Esophagus squamous epithelium (tissue), 5 donors: ENCODE data around the gene TANC1. TPM values are rescaled to one million over a fixed set of nuclear protein-coding genes. Genes with fewer than 3 reads are reported as not detected.

Source experiments
- DNase-seq: peaks from one replicate; lab custom pipeline; 2025; lab: John Stamatoyannopoulos, UW
- H3K27ac ChIP-seq, 4 donors: fragments of 200-600 bp; sonication (generic); one replicate each; pipeline ENCODE4 v1.5.1; 2016 to 2019; ENCODE audit warnings: mild to moderate bottlenecking in 1 of 4
- H3K27me3 ChIP-seq, 4 donors: fragments of 200-600 bp; sonication (generic); 1 replicate in 3 of 4; 2 replicates in 1 of 4; pipeline versions ENCODE4 v1.5.1 to v1.6.0; 2017 to 2021; ENCODE audit warnings: antibody characterized with exemption in 1 of 4
- H3K36me3 ChIP-seq, 3 donors: fragments of 200-600 bp; sonication (generic); one replicate each; pipeline ENCODE4 v1.5.1; 2016 to 2019
- H3K4me1 ChIP-seq, 3 donors: fragments of 200-600 bp; sonication (generic); one replicate each; pipeline ENCODE4 v1.5.1; 2017 to 2019
- H3K4me3 ChIP-seq, 4 donors: fragments of 200-600 bp; sonication (generic); 1 replicate in 3 of 4; 2 replicates in 1 of 4; pipeline ENCODE4 v1.5.1; 2016 to 2019; ENCODE audit warnings: mild to moderate bottlenecking in 2 of 4, moderate library complexity in 1 of 4
- H3K9me3 ChIP-seq, 3 donors: fragments of 200-600 bp; sonication (generic); one replicate each; pipeline ENCODE4 v1.5.1; 2016 to 2019
- CTCF ChIP-seq, 6 experiments: fragments of 450-650 bp in 4 of 6; fragments of 200-600 bp in 2 of 6; sonication (generic) in 2 of 6; IDR thresholded peaks; one replicate each; pipeline ENCODE4 v1.5.1; 2016 to 2019; ENCODE audit warnings: antibody characterized with exemption in 6 of 6, mild to moderate bottlenecking in 4 of 6, moderate library complexity in 4 of 6
- POLR2A ChIP-seq, 4 donors: fragments of 450-650 bp; IDR thresholded peaks; one replicate each; pipeline ENCODE4 v1.6.1; 2017; ENCODE audit warnings: antibody characterized with exemption in 4 of 4, mild to moderate bottlenecking in 4 of 4, moderate library complexity in 3 of 4
- WGBS, 2 donors: methylation state at CpG; one replicate each; pipeline ENCODE4 v1.1.5; 2018; 5-methylcytosine and 5-hydroxymethylcytosine counted together
- intact Hi-C: fragments of 100-400 bp; cut with DNase I; formaldehyde crosslinking; loops from one replicate; pipeline ENCODE4 v1.15.0; 2022
- total RNA-seq, 4 donors: library from RNA; depleted of rRNA; stranded (reverse); fragments of >200 nt; gene quantifications; one replicate each; pipeline ENCODE4 v1.1.0, GENCODE V29; 2016
- donor health status: DM: yes; HTN: yes; CAD: no.

TANC1 gene
- total RNA-seq, 4 donors from 2014 or later, result 29.4 to 54.5 (median 42.2) TPM

- Histone ChIP-seq H3K4me1 (peaks cover 29 to 97% (median 49%) of the 10 kb centered on the region in 3 donors), H3K27me3 (no peaks in the 10 kb centered on the region), H3K9me3 (no peaks in the 10 kb centered on the region), H3K36me3 (no peaks in the 10 kb centered on the region), H3K4me3 (no peak overlapping the region), H3K27ac (peak overlapping the region in 2 of 4 donors; percentile 79 to 86)
- TF ChIP-seq CTCF (IDR thresholded peaks at IDR 0.05) (peak in 1 of 6 experiments; percentile 15), POLR2A (IDR thresholded peaks at IDR 0.05) (no peak)
- WGBS, 2 donors, result 52 to 56% methylated on average over 4 of the region's 4 CpGs
- intact Hi-C loops, result no loop called here
- DNase-seq, result no peak
These were observed 165.4 kb downstream of the TANC1 start for GRCh38 chr2:159133797-159134196.

DNA sequence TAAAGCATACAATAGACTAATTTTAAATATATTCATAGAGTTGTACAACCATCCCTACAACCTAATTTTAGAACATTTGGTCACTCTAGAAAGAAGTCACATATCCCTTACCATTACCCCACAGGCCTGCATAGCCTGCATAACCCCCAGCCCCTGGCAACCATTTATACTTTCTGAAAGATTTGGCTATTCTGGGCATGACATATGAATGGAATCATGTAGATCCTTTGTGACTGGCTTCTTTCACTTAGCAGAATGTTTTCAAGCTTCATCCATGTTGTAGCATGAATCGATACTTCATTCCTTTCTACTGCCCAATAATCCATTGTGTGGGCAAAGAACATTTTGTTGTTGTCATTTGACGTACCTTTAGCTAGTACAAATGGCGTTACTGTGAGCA, 166.5 kb downstream of the TANC1 start:
- intact Hi-C loops, result no loop called here

DNA sequence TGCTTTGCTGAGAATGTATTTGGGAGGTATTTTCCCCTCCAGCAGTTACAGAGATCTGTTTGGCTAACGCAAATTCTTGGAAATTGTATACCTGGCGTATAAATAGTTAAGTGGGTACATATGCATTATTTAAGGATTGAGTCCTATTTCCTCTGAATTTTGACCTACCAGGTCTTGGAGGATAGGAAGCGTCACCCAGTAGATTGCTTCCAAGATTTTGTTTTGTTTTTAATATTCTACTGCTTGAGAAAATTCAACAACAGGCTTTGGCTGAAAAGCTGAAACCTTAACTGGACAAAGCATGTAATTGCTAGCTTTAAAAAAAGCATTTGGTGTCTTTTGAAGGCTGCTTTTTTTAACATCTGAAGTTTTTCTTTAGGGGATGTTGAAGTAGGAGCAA, 168.0 kb downstream of the TANC1 start:
- Histone ChIP-seq H3K27me3 (no peaks in the 10 kb centered on the region), H3K27ac (peak overlapping the region; percentile 70 to 86 (median 82)), H3K4me3 (peak overlapping the region in 1 of 4 donors; percentile 5), H3K36me3 (no peaks in the 10 kb centered on the region), H3K4me1 (peaks cover 34 to 97% (median 55%) of the 10 kb centered on the region in 3 donors), H3K9me3 (no peaks in the 10 kb centered on the region)
- no peak for TF ChIP-seq CTCF (IDR thresholded peaks at IDR 0.05)
- no peak for TF ChIP-seq POLR2A (IDR thresholded peaks at IDR 0.05)
- 36 to 54% methylated on average over 3 of the region's 3 CpGs for WGBS, 2 donors
- intact Hi-C loops, result no loop called here
- DNase-seq, result no peak

More for the DNA sequence above, 166.5 kb downstream of the TANC1 start:
- peak overlapping the region in 1 of 4 donors; percentile 32 for H3K4me3 ChIP-seq
- peak overlapping the region; percentile 70 to 86 (median 82) for H3K27ac ChIP-seq
- 37 to 55% methylated on average over 3 of the region's 3 CpGs for WGBS, 2 donors
- DNase-seq, result no peak
- H3K4me1 ChIP-seq, result peaks cover 34 to 97% (median 53%) of the 10 kb centered on the region in 3 donors
- H3K9me3 ChIP-seq, result no peaks in the 10 kb centered on the region
- TF ChIP-seq POLR2A (IDR thresholded peaks at IDR 0.05) (no peak), CTCF (IDR thresholded peaks at IDR 0.05) (no peak)
- H3K36me3 ChIP-seq, result no peaks in the 10 kb centered on the region
- no peaks in the 10 kb centered on the region for H3K27me3 ChIP-seq

DNA sequence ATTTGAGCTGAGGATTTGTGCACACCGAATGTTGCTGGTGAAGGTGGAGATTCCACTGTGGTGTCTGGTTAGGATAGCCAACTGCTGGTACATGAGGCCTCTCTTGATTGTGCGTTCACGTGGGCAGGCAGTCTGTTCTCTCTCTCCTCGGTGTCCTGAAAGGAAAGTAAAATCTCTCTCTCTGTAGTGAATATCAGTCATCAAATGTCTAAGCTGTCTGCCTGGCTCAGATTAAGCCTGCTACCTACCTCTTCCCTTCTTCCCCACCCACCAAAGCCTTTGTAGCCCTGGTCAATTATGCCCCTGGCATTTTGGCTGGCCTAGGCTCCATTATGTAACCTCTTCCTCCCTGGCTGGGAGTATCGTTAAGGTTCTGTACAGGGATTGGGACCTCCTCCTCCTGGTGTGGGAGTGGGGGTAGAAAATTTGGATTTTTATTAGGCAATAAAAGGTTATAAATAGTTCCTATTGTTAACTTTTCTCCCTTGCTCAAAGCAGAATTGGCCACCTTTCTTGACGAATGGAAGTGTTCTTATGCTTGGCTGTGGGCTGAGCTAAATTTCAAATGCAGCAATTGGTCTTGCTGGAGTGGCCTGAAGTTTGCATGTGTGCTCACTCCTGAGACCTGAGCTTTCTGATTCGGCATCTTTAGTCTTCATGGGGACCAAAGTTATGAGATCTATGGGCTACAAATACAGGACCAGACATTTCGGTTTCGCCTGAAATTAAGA, 169.2 kb downstream of the TANC1 start:
- Histone ChIP-seq H3K36me3 (no peaks in the 10 kb centered on the region), H3K27ac (peak overlapping the region; percentile 74 to 86 (median 77)), H3K4me3 (peak overlapping the region in 1 of 4 donors; percentile 24), H3K4me1 (peaks cover 31 to 95% (median 45%) of the 10 kb centered on the region in 3 donors), H3K9me3 (no peaks in the 10 kb centered on the region), H3K27me3 (no peaks in the 10 kb centered on the region)
- no peak for DNase-seq
- 35 to 63% methylated on average over 9 of the region's 9 CpGs for WGBS, 2 donors
- intact Hi-C loops, result no loop called here
- TF ChIP-seq POLR2A (IDR thresholded peaks at IDR 0.05), result no peak
- TF ChIP-seq CTCF (IDR thresholded peaks at IDR 0.05), result no peak

DNA sequence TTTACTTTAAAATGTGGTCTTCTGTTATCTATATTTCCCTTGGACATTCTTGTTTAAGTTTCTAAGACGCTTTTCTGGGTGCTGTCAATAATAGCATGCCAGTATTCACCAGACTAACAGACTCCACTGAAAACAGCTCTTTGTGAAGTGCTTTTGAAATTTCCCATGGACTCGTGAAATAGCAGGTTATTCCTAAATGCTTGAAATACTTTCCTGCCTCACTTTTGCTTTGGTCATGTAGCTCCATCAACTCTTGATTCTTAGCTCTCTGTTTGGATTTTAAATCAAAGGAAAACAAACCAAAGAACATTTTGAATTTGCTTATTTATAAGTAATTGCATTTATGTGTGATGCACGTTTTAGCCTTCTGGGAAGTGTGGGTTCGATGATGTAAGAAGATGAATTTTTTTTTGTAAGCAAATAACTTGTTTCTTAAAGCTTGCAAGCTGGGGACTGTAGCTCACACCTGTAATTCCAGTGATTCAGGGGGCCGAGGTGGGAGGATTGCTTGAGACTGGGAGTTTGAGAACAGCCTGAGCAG, 170.3 kb downstream of the TANC1 start:
- H3K27ac ChIP-seq, result peak overlapping the region in 3 of 4 donors; percentile 34 to 86 (median 79)
- 73 to 75% methylated on average over 5 of the region's 5 CpGs for WGBS, 2 donors
- H3K9me3 ChIP-seq, result no peaks in the 10 kb centered on the region
- DNase-seq, result no peak
- no peak overlapping the region for H3K4me3 ChIP-seq
- no peaks in the 10 kb centered on the region for H3K36me3 ChIP-seq
- no peaks in the 10 kb centered on the region for H3K27me3 ChIP-seq
- H3K4me1 ChIP-seq, result peaks cover 31 to 87% (median 45%) of the 10 kb centered on the region in 3 donors
- no peak for TF ChIP-seq CTCF (IDR thresholded peaks at IDR 0.05)
- TF ChIP-seq POLR2A (IDR thresholded peaks at IDR 0.05), result no peak
- intact Hi-C loops, result no loop called here
